ENCODE measurements around the gene OR2V1.
"Not testable (repeated sequence)": the region's sequence is repeated elsewhere in the genome, so short reads cannot be mapped to it uniquely, and the experiment has no call there.

OR2V1 gene

DNA sequence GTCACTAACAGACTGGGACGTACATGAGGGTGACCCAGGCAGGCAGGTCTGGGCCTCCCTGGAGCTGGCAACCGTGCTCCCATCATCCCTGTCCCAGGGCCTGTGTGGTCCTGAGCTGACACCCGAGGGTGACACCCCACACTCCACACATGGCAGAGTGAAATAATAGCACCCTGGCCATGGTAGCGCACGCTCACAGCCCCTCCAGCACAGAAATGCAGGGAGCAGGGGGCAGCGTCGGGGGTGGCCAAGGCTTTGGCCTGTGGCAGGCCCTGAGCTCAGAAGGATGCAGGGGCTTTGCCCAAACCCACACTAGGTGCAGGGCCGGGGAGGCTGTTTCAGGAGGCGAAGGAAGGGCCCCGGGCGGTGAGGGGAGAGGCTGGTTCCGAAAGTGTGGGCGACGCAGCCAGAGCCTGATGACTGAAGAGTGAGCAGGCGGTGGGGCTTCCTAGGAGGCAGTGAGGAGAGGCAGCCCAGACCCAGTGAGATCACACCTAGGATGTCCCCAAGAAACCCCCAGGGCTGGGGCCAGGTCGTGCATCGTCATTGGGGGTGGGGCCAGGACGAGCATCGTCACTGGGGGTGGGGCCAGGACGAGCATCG lies 29.3 kb upstream of the OR2V1 start:
- DNase-seq (ENCODE audit: low read depth in 2 of 2): peak; percentile 23 to 61

- peak; percentile 80 to 85 for DNase-seq (ENCODE audit: low read depth in 2 of 2)
Measured at GRCh38 chr5:181159286-181160151, 28.6 kb upstream of the OR2V1 start.

DNA sequence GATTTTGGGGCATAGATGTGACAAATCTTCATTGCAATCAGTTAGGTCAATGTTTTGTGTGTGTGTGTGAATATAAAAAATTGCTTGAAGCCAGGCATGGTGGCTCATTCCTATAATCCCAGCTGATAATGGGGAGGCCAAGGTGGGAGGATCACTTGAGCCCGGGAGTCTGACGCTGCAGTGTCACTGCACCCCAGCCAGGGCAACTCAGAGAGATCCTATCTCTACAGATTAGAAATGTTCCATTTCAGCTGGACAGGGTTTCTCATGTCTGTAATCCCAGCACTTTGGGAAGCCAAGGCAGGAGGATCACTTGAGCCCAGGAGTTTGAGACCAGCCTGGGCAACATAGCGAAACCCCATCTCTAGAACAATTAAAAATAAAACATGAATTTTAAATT lies 27.9 kb upstream of the OR2V1 start:
- DNase-seq (ENCODE audit: low read depth in 2 of 2): no peak

DNA sequence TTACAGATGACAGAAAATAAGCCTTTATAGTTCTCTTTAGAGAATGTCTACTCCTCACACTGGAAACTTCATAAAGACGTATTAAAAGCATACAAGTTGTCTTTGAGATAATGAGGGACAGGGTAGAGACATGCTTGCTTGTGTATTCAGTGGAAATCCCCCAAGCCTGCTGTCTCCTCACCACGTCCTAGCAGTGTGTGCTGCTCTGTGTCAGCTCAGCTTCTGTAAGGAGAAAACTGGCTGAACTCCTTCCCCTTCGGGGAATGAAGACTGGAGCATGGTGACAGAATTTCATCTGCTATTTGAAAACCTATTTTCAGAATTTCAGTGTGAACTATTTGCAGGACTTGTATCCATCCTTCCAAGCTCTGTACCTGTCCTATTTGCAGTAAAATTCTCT lies 25.8 kb upstream of the OR2V1 start:
- no peak for DNase-seq (ENCODE audit: low read depth in 2 of 2)

- no peak for DNase-seq (ENCODE audit: low read depth in 2 of 2)
Measured at GRCh38 chr5:181153814-181154213, 22.8 kb upstream of the OR2V1 start.

DNA sequence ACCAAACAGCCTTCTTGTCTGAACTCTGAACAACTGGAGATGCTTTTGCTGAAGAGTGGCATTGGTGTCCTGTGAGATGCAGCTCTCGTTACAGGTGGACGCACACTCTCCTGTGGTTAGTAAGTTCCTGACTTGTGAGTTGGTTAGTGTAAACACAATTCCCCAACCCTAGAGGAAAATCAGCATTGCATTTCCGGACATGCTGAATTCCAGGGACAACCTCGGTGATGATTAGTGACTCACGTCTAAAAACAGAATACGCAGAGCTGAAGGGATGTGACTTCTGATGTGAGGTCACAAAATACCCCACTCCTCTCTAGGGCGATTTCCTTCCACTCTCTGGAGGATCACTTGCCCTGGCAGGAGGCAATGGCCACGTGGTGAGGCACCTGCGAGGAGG lies 21.4 kb upstream of the OR2V1 start:
- DNase-seq (ENCODE audit: low read depth in 2 of 2): no peak

DNA sequence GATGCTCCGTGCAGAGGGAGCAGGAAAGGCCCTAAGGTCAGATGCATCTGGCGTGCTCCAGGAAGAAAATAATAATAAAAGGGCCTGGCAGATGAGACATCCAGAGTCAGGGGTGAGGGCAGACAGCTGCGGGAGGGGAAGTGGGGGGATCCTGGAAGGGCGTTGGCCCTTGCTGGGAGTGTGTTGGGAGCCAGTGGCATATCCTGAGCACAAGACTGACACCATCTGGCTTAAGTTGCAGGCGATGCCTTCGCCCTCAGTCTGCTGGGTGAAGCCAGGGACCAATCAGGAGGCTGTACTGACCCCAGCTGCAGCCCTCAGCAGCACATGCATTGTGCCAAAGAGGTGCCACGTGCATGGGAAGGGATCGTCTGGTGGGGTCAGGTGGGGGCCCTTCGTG lies 20.2 kb upstream of the OR2V1 start:
- no peak for DNase-seq (ENCODE audit: low read depth in 2 of 2)

DNA sequence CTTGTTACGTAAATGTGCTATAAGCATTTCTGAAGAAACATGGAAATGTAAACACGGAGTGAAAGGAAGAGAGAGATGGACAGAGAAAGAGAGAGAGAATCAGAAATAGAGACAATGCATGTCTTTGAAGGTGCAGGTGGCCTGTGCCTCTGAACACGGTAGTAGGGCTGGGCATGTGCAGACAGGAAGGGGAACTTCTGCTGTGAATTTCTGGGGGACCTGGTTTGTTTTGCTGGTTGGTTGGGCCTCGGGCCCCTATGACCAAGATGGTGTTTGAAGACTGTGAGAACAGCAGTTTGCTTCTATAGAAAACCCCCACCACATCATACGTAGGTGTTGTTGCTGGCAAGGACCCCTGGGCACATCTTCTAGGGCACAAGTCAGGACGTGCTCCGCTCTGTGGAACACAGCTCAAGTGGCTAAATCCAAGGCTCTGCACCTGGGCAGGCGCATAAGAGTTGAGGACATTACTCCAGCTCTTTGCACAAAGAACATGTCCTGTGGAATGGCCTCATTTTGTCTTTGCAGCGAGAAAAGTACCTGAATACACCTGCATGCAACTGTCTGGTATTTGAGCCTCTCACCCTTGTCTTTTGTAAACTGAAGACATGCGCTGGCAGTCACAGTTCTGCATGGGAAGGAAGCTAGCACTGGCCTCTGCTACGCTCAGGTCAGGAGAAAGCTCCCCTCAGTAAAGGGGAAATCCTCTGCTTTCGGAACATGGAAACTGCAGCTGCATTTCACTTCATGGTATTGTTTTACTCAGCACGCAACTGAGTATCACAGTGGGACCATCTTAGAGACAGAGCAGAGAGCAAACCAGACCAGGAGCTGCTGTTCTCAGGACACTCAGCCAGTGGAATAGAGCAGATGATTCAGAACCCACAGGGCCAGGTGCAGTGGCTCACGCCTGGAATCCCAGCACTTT lies 19.1 kb upstream of the OR2V1 start:
- DNase-seq (ENCODE audit: low read depth in 2 of 2): no peak

DNA sequence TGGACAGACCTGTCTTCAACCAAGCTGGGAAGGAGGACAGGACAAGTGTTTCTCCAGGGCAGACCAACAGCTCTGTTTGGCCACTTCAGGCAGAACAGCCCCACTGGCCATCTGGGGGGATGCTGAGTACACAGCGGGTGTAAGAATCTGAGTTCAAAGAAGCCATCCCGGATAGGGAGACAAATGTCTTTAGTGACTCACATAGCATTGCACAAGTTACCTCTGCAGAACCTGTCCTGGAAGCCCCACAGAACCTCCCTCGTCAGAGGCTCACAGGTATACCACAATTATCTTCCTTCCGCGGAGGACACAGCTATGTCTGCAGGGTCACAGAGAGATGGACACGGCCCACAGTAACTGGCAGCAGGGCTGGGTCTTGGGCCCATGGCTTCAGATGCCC lies 18.4 kb upstream of the OR2V1 start:
- no peak for DNase-seq (ENCODE audit: low read depth in 2 of 2)

DNA sequence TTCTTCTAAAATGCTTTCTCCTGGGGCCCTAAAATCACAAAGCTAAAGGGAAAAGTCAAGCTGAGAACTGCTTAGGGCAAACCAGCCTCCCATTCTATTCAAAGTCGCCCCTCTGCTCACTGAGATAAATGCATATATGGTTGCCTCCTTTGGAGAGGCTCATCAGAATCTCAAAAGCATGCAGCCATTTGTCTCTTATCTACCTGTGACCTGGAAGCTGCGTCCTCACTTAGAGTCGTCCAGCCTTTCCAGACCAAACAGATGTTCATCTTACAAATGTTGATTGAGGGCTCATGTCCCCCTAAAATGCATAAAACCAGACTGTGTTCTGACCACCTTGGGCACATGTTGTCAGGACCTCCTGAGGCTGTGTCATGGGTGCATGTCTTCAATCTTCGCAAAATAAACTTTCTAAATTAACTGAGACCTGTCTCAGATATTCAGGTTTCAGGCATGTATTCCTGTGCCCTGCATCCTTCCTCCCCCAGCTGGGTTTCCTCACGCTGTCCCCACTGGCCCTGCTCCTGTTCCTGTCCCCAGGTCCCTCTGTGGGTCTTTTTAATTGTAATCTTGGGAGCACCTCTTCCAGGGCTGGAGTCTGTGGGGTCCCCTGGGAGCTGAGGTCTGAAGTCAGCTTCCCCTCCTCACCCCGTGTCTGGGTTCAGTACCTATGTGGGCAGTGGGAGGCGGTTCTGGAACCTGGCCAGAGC lies 16.1 kb upstream of the OR2V1 start, which contains the start of gene OR2V2:
OR2V2 (plus strand) TSS at position 660 of the 710 bp plus-strand sequence. CDS start 7,357 bp downstream, outside the sequence.
- not testable (repeated sequence) for DNase-seq (ENCODE audit: low read depth in 2 of 2)

DNA sequence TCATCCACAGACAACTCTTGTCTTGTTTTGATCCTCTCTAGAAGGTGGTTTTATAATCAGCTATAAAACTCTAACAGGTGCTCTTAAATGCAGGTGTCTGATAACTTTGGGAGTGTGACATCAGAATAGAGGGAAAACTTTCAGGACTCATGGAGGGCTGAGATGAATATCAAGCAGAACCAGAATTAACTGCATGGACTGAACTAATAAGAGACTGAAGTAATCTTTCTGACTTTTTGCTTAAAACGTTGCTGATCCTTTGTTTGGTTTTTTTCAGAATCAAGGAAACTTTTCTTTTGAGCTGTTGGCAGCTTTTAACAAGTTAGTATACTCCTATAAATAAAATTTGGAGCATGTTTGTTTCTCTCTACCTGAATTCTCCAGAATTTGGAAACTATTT lies 14.2 kb upstream of the OR2V1 start:
- no peak for DNase-seq (ENCODE audit: low read depth in 2 of 2)

DNA sequence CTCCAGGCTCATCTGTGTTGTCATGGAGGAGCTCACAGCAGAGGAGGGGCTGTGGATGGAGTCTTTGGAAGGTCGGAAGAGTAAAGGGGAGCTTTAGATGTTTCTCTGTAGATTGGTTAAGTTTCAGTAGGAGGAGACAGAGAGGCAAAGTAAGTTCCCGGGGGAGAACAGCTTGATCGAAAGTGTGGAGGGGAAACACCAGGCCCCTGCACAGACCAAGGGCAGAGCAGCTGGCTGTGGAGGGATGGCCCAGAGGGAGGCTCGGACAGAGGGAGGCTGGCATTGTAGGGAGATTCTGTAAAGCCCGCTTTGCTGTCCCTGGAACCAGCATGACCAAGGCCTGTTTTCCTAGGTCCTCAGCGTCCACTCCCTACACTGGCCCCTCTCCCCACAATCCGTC lies 11.1 kb upstream of the OR2V1 start:
- DNase-seq (ENCODE audit: low read depth in 2 of 2): no peak

DNA sequence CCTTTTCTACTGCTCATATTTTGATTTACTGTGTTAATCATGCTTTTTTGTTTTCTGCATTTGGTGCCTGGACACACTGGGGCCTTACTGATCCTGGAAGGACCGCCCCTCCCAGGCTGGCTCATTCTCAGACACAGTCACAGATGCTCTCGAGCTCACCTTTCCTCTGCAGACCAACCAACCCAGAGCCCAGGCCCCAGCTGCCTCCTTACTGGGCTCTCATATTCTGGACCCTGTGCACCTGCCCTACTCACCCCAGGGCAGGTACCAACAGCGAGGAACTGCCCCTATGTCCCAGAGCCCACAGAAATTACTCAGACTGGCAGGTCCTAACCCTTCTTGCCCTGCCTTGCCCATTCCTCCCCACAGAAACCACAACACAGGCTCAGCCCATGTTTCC lies 9.8 kb upstream of the OR2V1 start:
- DNase-seq (ENCODE audit: low read depth in 2 of 2): no peak

DNA sequence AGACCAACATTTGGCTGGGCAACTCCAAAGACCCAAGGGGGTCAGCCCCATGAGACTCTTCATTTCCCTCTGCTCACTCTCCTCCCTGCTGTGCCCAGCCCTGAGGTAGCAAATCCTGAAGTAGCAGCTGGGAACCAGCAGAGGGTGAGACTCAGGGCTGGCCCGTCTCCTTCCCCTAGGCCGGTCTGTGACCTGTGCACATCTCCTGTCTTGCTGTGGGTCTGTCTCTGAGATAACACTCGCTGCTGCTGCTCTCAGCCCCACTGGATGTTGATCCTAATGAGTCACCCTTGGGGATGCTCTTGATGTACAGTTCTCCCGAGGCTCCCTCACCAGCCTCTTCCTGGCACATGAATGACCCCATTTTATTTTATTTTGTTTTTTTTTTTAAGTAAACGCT lies 7.3 kb upstream of the OR2V1 start:
- no peak for DNase-seq (ENCODE audit: low read depth in 2 of 2)

- DNase-seq (ENCODE audit: low read depth in 2 of 2): no peak
Measured at GRCh38 chr5:181136361-181136955, 5.5 kb upstream of the OR2V1 start.

DNA sequence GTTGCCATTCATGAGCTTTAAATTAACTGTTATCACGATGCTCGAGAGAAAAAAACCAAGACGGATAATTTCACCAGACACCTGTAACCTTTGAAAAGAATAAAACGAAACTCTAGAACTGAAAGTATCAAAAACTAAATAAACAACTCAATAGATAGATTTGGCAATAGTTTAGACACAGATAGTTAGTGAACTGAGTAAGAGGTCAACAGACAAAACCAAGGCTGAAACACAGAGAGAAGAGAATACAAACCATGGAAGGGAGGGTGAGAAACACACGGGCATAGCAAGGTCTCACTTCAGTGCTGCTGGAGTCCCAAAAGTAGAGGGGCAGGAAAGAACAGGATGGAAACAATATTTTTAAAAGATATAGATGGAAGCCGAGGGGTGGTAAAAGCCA lies 3.3 kb upstream of the OR2V1 start:
- no peak for DNase-seq (ENCODE audit: low read depth in 2 of 2)

- DNase-seq (ENCODE audit: low read depth in 2 of 2): no peak
Measured at GRCh38 chr5:181133610-181134231, 2.8 kb upstream of the OR2V1 start.

- DNase-seq (ENCODE audit: low read depth in 2 of 2): no peak
Measured at GRCh38 chr5:181133083-181133482, 2.1 kb upstream of the OR2V1 start.

- DNase-seq (ENCODE audit: low read depth in 2 of 2): no peak
Measured at GRCh38 chr5:181131514-181131913, 545 bp upstream of the OR2V1 start.

DNA sequence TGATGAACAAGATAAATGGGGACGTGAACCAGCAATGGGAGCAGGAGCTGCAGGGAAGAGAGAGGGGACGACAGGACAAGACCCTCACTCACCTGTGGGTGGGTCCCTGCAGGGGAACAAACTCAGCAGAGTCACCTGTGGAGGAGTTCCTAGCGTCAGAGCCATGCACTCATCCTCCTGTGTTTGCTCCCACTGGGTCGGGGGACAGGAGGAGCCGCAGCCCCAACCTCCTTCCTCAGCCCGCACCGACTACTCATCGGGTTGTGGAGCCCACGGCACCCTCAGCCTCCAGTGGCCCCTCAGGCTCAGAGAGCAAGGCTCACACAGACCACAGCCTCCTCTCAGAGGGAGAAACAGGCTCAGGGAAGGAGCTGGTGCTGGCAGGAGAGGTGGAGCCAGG lies 888 bp downstream of the OR2V1 start:
- DNase-seq (ENCODE audit: low read depth in 2 of 2): not testable (repeated sequence)

GRCh38 chr5:181129601-181130000 lies 1.4 kb downstream of the OR2V1 start:
- no peak for DNase-seq (ENCODE audit: low read depth in 2 of 2)

All from stimulated activated CD8-positive, alpha-beta memory T cell treated with anti-CD3 and anti-CD28 coated beads, Interleukin-2, amount 100 ng/mL, for 1 hour (primary cell).